Neural cell (in vitro differentiated cells): ENCODE data around the gene GPC5.

Experiments
- POLR2AphosphoS5 ChIP-seq: IDR thresholded peaks from 2 replicates; pipeline ENCODE4 v1.6.1; 2012
- TF ChIP-seq, protein P1 (sequence below): fragments of 450-650 bp; IDR thresholded peaks from 2 replicates; pipeline ENCODE4 v1.5.1; 2014; ENCODE audit warnings: antibody characterized with exemption, mild to moderate bottlenecking, moderate library complexity; ENCODE audit not compliant: poor library complexity, severe bottlenecking

DNA sequence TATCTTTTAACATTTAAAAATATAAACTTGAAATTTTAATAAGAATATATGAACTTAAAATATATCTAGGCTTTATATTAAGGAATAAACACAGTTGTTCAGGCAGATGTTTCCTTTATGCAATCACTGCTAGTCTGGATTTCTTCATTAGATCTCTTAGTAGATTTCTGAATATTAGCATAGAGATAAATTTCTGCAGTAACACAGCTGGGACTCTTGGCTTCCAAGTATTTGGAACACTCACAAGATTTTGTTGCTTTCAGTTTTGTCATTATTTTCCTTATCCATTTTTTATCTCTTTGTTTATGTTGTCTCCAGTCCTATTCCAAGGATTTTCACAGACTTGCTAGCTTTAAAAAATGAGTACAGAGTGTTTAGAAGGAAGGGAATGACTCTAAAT lies 857.1 kb downstream of the GPC5 start:
- TF ChIP-seq POLR2AphosphoS5 = no peak
- TF ChIP-seq, protein P1, sequence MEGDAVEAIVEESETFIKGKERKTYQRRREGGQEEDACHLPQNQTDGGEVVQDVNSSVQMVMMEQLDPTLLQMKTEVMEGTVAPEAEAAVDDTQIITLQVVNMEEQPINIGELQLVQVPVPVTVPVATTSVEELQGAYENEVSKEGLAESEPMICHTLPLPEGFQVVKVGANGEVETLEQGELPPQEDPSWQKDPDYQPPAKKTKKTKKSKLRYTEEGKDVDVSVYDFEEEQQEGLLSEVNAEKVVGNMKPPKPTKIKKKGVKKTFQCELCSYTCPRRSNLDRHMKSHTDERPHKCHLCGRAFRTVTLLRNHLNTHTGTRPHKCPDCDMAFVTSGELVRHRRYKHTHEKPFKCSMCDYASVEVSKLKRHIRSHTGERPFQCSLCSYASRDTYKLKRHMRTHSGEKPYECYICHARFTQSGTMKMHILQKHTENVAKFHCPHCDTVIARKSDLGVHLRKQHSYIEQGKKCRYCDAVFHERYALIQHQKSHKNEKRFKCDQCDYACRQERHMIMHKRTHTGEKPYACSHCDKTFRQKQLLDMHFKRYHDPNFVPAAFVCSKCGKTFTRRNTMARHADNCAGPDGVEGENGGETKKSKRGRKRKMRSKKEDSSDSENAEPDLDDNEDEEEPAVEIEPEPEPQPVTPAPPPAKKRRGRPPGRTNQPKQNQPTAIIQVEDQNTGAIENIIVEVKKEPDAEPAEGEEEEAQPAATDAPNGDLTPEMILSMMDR = no peak
